ENCODE measurements around the gene MMEL1.
"Not testable (repeated sequence)": the region's sequence is repeated elsewhere in the genome, so short reads cannot be mapped to it uniquely, and the experiment has no call there.

DNA sequence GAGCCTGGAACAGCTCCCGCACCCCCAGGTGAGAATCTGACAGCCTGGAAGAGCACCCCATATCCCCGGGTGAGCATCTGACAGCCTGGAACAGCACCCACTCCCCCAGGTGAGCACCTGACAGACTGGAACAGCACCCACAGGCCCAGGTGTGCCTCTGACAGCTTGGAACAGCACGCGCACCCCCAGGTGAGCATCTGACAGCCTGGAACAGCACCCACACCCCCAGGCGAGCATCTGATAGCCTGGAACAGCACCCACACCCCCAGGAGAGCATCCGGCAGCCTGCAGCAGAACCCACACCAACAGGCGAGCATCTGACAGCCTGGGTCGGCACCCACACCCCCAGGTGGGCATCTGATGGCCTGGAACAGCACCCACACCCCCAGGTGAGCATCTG, 27.0 kb upstream of the MMEL1 start:
- not testable (repeated sequence) for TF ChIP-seq POLR2A (IDR thresholded peaks at IDR 0.05)
- TF ChIP-seq, protein P1, sequence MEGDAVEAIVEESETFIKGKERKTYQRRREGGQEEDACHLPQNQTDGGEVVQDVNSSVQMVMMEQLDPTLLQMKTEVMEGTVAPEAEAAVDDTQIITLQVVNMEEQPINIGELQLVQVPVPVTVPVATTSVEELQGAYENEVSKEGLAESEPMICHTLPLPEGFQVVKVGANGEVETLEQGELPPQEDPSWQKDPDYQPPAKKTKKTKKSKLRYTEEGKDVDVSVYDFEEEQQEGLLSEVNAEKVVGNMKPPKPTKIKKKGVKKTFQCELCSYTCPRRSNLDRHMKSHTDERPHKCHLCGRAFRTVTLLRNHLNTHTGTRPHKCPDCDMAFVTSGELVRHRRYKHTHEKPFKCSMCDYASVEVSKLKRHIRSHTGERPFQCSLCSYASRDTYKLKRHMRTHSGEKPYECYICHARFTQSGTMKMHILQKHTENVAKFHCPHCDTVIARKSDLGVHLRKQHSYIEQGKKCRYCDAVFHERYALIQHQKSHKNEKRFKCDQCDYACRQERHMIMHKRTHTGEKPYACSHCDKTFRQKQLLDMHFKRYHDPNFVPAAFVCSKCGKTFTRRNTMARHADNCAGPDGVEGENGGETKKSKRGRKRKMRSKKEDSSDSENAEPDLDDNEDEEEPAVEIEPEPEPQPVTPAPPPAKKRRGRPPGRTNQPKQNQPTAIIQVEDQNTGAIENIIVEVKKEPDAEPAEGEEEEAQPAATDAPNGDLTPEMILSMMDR (IDR thresholded peaks at IDR 0.05) = not testable (repeated sequence)
